AG04449 (cell line): ENCODE data around the gene OR6B3.

ENCODE experiments used
- CTCF ChIA-PET: fragments of 350-600 bp; formaldehyde crosslinking; extraction: SDS; loops from one replicate; lab custom pipeline; 2021; ENCODE audit warnings: antibody characterized with exemption; lab: Yijun Ruan, JAX
- POLR2A ChIA-PET: fragments of 400-600, 350-600 bp; formaldehyde crosslinking; extraction: SDS; loops from one replicate; lab custom pipeline; 2020; ENCODE audit warnings: antibody characterized with exemption, inconsistent platforms; lab: Yijun Ruan, JAX
- DNase-seq: peaks from one replicate; pipeline ENCODE4 v3.0.0-alpha.2; 2010; ENCODE audit warnings: low read depth, low spot score
- H3K4me3 ChIP-seq: 2 replicates; pipeline ENCODE4 v1.5.1; 2011; ENCODE audit warnings: low read depth, mild to moderate bottlenecking, control low read depth, low read length
- CTCF ChIP-seq: IDR thresholded peaks from one replicate; pipeline ENCODE4 v1.5.1; 2011; ENCODE audit warnings: mild to moderate bottlenecking, moderate library complexity, low read length, control low read depth, inconsistent platforms; ENCODE audit not compliant: insufficient read depth; ENCODE audit errors: missing control alignments

Gene OR6B3

GRCh38 chr2:240002983-240003382 is 50.3 kb downstream of the OR6B3 start:
- no peak for DNase-seq
- TF ChIP-seq CTCF: no peak
- POLR2A ChIA-PET: no interaction called here
- no peak overlapping the region for H3K4me3 ChIP-seq
- CTCF ChIA-PET: interaction anchor here (1.4 to 8.9 kb wide), 2 partner anchors 11 to 17 kb away, joined by 5 to 87 read pairs; no protein-coding TSS in a partner anchor

DNA sequence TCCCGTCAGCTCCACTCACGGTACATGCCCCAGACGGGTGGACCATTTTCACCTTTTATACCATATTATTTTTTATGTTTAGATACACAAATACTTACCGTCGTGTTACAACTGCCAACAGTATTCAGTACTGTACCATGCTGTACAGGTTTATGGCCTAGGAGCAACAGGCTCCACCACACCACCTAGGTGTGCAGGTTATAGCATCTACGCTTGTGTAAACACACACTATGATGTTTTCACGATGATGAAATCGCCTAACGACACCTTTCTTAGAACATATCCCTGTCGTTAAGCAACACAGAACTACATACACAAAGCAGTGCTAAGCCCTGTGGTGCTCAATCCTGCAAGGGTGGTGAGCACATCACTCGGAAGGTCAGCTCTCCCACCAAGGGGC is 52.6 kb downstream of the OR6B3 start:
- ChIA-PET CTCF (interaction anchor here (1.0 to 2.8 kb wide), 5 partner anchors 8 to 21 kb away, joined by 3 to 16 read pairs (median 9); no protein-coding TSS in a partner anchor), POLR2A (no interaction called here)
- no peak for TF ChIP-seq CTCF
- no peak for DNase-seq
- H3K4me3 ChIP-seq: no peak overlapping the region

DNA sequence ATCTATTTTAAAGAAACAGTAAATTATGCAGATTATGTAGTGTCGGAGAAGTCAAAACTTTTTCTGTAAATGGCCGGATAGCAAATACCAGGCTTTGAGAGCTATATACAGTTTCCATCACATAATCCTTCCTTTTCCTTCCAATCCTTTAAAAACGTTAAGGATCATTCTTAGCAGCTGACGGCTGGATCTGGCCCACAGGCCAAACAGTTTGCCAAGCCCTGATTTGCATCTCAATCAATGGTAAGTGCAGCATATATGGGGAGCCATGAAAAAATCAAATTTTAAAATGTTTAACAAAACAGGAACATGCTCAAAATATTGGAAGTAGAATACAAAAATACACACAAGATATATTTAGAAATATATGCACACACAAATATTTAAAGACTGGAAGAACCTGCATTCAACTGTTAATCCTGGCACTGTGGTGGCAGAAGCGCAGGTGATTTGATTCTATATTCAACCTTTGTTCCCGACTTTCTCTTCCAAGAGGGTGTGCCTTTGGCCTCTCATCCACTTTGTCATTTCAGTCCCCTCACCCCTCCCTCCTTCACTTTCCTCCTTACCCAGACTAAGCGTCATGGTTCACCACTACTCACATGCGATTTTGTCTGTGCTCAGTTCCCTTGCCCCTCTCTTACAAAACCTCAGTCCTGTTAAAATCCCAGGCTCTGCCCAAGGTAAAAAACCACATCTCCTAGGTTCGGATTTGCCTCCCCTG is 55.5 kb downstream of the OR6B3 start:
- H3K4me3 ChIP-seq: no peak overlapping the region
- no peak for TF ChIP-seq CTCF
- POLR2A ChIA-PET: no interaction called here
- no peak for DNase-seq
- CTCF ChIA-PET: interaction anchor here (2.3 kb wide), 1 partner anchor 23 kb away, joined by 10 read pairs; no protein-coding TSS in a partner anchor
